ENCODE measurements around the gene SPECC1.
"Not testable (repeated sequence)": the region's sequence is repeated elsewhere in the genome, so short reads cannot be mapped to it uniquely, and the experiment has no call there.

Gene SPECC1

GRCh38 chr17:20142268-20142667 lies 133.1 kb downstream of the SPECC1 start:
- no peak for DNase-seq

- no peak for DNase-seq
These were observed 134.6 kb downstream of the SPECC1 start for GRCh38 chr17:20143740-20144139.

GRCh38 chr17:20145567-20145966 lies 136.4 kb downstream of the SPECC1 start:
- DNase-seq: no peak

- no peak for DNase-seq
These were observed 140.1 kb downstream of the SPECC1 start for GRCh38 chr17:20149251-20149650.

- no peak for DNase-seq
These were observed 142.0 kb downstream of the SPECC1 start for GRCh38 chr17:20151174-20151573.

GRCh38 chr17:20153231-20153630 lies 144.1 kb downstream of the SPECC1 start:
- DNase-seq: no peak

GRCh38 chr17:20154286-20155000 lies 145.3 kb downstream of the SPECC1 start:
- no peak for DNase-seq

- peak; percentile 79 for DNase-seq
These were observed 146.4 kb downstream of the SPECC1 start for GRCh38 chr17:20155258-20156195.

- DNase-seq: no peak
These were observed 147.2 kb downstream of the SPECC1 start for GRCh38 chr17:20156196-20157000.

GRCh38 chr17:20157001-20157310 lies 147.8 kb downstream of the SPECC1 start:
- DNase-seq: no peak

- DNase-seq: no peak
These were observed 149.4 kb downstream of the SPECC1 start for GRCh38 chr17:20158580-20158979.

- DNase-seq: no peak
These were observed 150.4 kb downstream of the SPECC1 start for GRCh38 chr17:20159406-20160069.

GRCh38 chr17:20165516-20165915 lies 156.4 kb downstream of the SPECC1 start:
- DNase-seq: not testable (repeated sequence)

GRCh38 chr17:20170085-20170484 lies 160.9 kb downstream of the SPECC1 start:
- DNase-seq: no peak

GRCh38 chr17:20171741-20172365 lies 162.7 kb downstream of the SPECC1 start:
- no peak for DNase-seq

- DNase-seq: no peak
These were observed 163.2 kb downstream of the SPECC1 start for GRCh38 chr17:20172376-20172775.

- DNase-seq: no peak
These were observed 163.9 kb downstream of the SPECC1 start for GRCh38 chr17:20173091-20173490.

GRCh38 chr17:20174588-20175265 lies 165.6 kb downstream of the SPECC1 start:
- no peak for DNase-seq

- DNase-seq: no peak
These were observed 169.9 kb downstream of the SPECC1 start for GRCh38 chr17:20179041-20179440.

GRCh38 chr17:20180661-20181060 lies 171.5 kb downstream of the SPECC1 start:
- DNase-seq: no peak

GRCh38 chr17:20184181-20184580 lies 175.0 kb downstream of the SPECC1 start:
- DNase-seq: no peak
